Loucy (cell line): ENCODE data around the gene IL9.

Source experiments
- H2AFZ ChIP-seq: fragments of 200-600 bp; sonication (generic); 2 replicates; pipeline ENCODE4 v1.6.0; 2016; ENCODE audit warnings: antibody characterized with exemption, mild to moderate bottlenecking, low read length, moderate library complexity
- H3F3A ChIP-seq: fragments of 200-600 bp; 2 replicates; pipeline ENCODE4 v1.6.0; 2016; ENCODE audit warnings: antibody characterized with exemption, low read depth, mild to moderate bottlenecking
- H3K27me3 ChIP-seq: fragments of 200-600 bp; sonication (generic); 2 replicates; pipeline ENCODE4 v1.6.1; 2014; ENCODE audit warnings: low read length, mild to moderate bottlenecking; ENCODE audit not compliant: insufficient read depth, poor library complexity, severe bottlenecking
- H3K36me3 ChIP-seq: fragments of 200-600 bp; sonication (generic); 2 replicates; pipeline ENCODE4 v1.6.1; 2016; ENCODE audit warnings: low read length; ENCODE audit not compliant: insufficient read depth
- H3K4me1 ChIP-seq: fragments of 200-600 bp; sonication (generic); 2 replicates; pipeline ENCODE4 v1.5.1; 2014; ENCODE audit warnings: low read length, mild to moderate bottlenecking; ENCODE audit not compliant: insufficient read depth, poor library complexity, severe bottlenecking
- H3K4me2 ChIP-seq: fragments of 200-600 bp; sonication (generic); 2 replicates; pipeline ENCODE4 v1.6.0; 2014; ENCODE audit warnings: antibody characterized with exemption, low read length, low read depth, mild to moderate bottlenecking; ENCODE audit not compliant: poor library complexity, severe bottlenecking
- H3K4me3 ChIP-seq: fragments of 200-600 bp; sonication (generic); 2 replicates; pipeline ENCODE4 v1.5.1; 2014; ENCODE audit warnings: low read length, mild to moderate bottlenecking, mixed read lengths; ENCODE audit not compliant: poor library complexity, severe bottlenecking
- H3K79me2 ChIP-seq: fragments of 200-600 bp; sonication (generic); 2 replicates; pipeline ENCODE4 v1.6.1; 2014; ENCODE audit warnings: low read length; ENCODE audit not compliant: insufficient read depth
- H3K9ac ChIP-seq: fragments of 200-600 bp; sonication (generic); 2 replicates; pipeline ENCODE4 v1.6.0; 2014; ENCODE audit warnings: mild to moderate bottlenecking, low read depth, low read length, moderate library complexity; ENCODE audit not compliant: poor library complexity, severe bottlenecking
- H3K9me2 ChIP-seq: fragments of 200-600 bp; sonication (generic); replicated peaks from 2 replicates; pipeline ENCODE4 v1.6.1; 2016; ENCODE audit warnings: low read depth, low read length, mixed read lengths
- H3K9me3 ChIP-seq: fragments of 200-600 bp; sonication (generic); 2 replicates; pipeline ENCODE4 v1.6.1; 2014; ENCODE audit warnings: mild to moderate bottlenecking, antibody characterized with exemption, low read length, low read depth; ENCODE audit not compliant: insufficient read depth
- H4K20me1 ChIP-seq: fragments of 200-600 bp; sonication (generic); 2 replicates; pipeline ENCODE4 v1.6.0; 2014; ENCODE audit warnings: antibody characterized with exemption, low read length, mild to moderate bottlenecking; ENCODE audit not compliant: insufficient read depth, poor library complexity, severe bottlenecking
- CTCF ChIP-seq: fragments of 200-600 bp; sonication (generic); conservative IDR thresholded peaks from 2 replicates; pipeline ENCODE4 v1.5.1; 2014; ENCODE audit warnings: mild to moderate bottlenecking, antibody characterized with exemption, low read length
- EZH2phosphoT487 ChIP-seq: fragments of 200-600 bp; IDR thresholded peaks from 2 replicates; pipeline ENCODE4 v1.6.1; 2018; ENCODE audit warnings: antibody characterized with exemption, mild to moderate bottlenecking, moderate library complexity, borderline replicate concordance

IL9 gene

GRCh38 chr5:135894789-135895188 lies 852 bp downstream of the IL9 start:
- Histone ChIP-seq H3K36me3 (no peaks in the 10 kb centered on the region), H4K20me1 (no peaks in the 10 kb centered on the region), H3K9ac (no peak overlapping the region), H3K79me2 (no peaks in the 10 kb centered on the region), H3F3A (no peaks in the 10 kb centered on the region), H3K4me1 (no peaks in the 10 kb centered on the region), H3K9me3 (no peaks in the 10 kb centered on the region), H3K4me2 (no peak overlapping the region), H3K4me3 (no peak overlapping the region), H3K9me2 (no peaks in the 10 kb centered on the region), H2AFZ (no peak overlapping the region), H3K27me3 (no peaks in the 10 kb centered on the region)
- TF ChIP-seq EZH2phosphoT487 (no peak), CTCF (no peak)

- no peaks in the 10 kb centered on the region for H3K27me3 ChIP-seq
- H3K36me3 ChIP-seq, result no peaks in the 10 kb centered on the region
- no peaks in the 10 kb centered on the region for H3K9me3 ChIP-seq
- no peaks in the 10 kb centered on the region for H3K79me2 ChIP-seq
- H3K4me3 ChIP-seq, result no peak overlapping the region
- no peaks in the 10 kb centered on the region for H3K4me1 ChIP-seq
- no peak overlapping the region for H3K9ac ChIP-seq
- H3K9me2 ChIP-seq, result no peaks in the 10 kb centered on the region
- no peak for TF ChIP-seq CTCF
- TF ChIP-seq EZH2phosphoT487, result no peak
- no peak overlapping the region for H3K4me2 ChIP-seq
- no peak overlapping the region for H2AFZ ChIP-seq
- H3F3A ChIP-seq, result no peaks in the 10 kb centered on the region
- H4K20me1 ChIP-seq, result no peaks in the 10 kb centered on the region
Measured at GRCh38 chr5:135894276-135894675, 1.4 kb downstream of the IL9 start.

GRCh38 chr5:135891791-135892190 lies 3.9 kb downstream of the IL9 start:
- Histone ChIP-seq H3K4me2 (no peak overlapping the region), H3K9me3 (no peaks in the 10 kb centered on the region), H3K9ac (no peak overlapping the region), H4K20me1 (no peaks in the 10 kb centered on the region), H3K27me3 (no peaks in the 10 kb centered on the region), H3K36me3 (no peaks in the 10 kb centered on the region), H3F3A (no peaks in the 10 kb centered on the region), H2AFZ (no peak overlapping the region), H3K4me1 (peaks cover 6% of the 10 kb centered on the region), H3K9me2 (no peaks in the 10 kb centered on the region), H3K79me2 (no peaks in the 10 kb centered on the region), H3K4me3 (no peak overlapping the region)
- TF ChIP-seq EZH2phosphoT487 (no peak), CTCF (peak; percentile 44)
